H1 (cell line): ENCODE data around the gene IFT172. TPM values are rescaled to one million over a fixed set of nuclear protein-coding genes. Genes with fewer than 3 reads are reported as not detected.

Source experiments
- CHD7 ChIP-seq: fragments of 300-600 bp; sonication (generic); IDR thresholded peaks from 2 replicates; pipeline ENCODE4 v1.7.1; 2012; ENCODE audit warnings: low read length, moderate library complexity, mild to moderate bottlenecking, inconsistent platforms; ENCODE audit not compliant: insufficient replicate concordance
- EGR1 ChIP-seq: IDR thresholded peaks from 2 replicates; pipeline ENCODE4 v1.6.1; 2011; ENCODE audit warnings: low read depth, low read length, borderline replicate concordance
- KDM1A ChIP-seq: fragments of 200-600, 300-600 bp; sonication (generic); IDR thresholded peaks from 2 replicates; pipeline ENCODE4 v1.7.1; 2016; ENCODE audit warnings: mild to moderate bottlenecking, low read length, borderline replicate concordance
- PHF8 ChIP-seq: fragments of 200-600 bp; sonication (generic); conservative IDR thresholded peaks from 2 replicates; pipeline ENCODE4 v1.7.1; 2012; ENCODE audit warnings: low read depth, mild to moderate bottlenecking, inconsistent platforms, low read length, moderate library complexity
- SAP30 ChIP-seq: fragments of 300-600 bp; sonication (generic); IDR thresholded peaks from 2 replicates; pipeline ENCODE4 v1.7.1; 2012; ENCODE audit warnings: low read length, moderate library complexity, mild to moderate bottlenecking, inconsistent platforms; ENCODE audit not compliant: insufficient read depth, insufficient replicate concordance
- SUZ12 ChIP-seq: fragments of 200-600 bp; sonication (generic); IDR thresholded peaks from 2 replicates; pipeline ENCODE4 v1.6.1; 2012; ENCODE audit warnings: mild to moderate bottlenecking, inconsistent platforms, low read length, moderate library complexity, mixed read lengths
- polyA plus RNA-seq, 7 experiments: library from polyadenylated mRNA; depleted of rRNA in 3 of 7; stranded (reverse) in 5 of 7; unstranded in 2 of 7; fragments of >200 nt in 5 of 7; fragments of 200-250 nt in 2 of 7; gene quantifications; 1 replicate in 5 of 7; 2 replicates in 1 of 7; 4 replicates in 1 of 7; pipeline versions ENCODE4 v1.2.1 to v1.2.3, GENCODE V29; 2011 to 2013; ENCODE audit warnings: missing spikeins in 2 of 7, mixed read lengths in 2 of 7
- total RNA-seq: library from RNA; stranded (reverse); fragmentation: NEBNext Ultra II Directional; extraction: Animal tissue kit (Norgen Biotek cat#: 25700); gene quantifications from 2 replicates; pipeline ENCODE4 v1.2.1, GENCODE V29; 2021

Gene IFT172
- total and polyA plus RNA-seq, 2 of the 8 experiments (the other 6 are each of a cell fraction or from before 2014, with no cell fraction given), result 13.5 to 14.0 TPM

- TF ChIP-seq CHD7 (no peak), KDM1A (no peak), SAP30 (no peak), PHF8 (no peak), SUZ12 (no peak), EGR1 (no peak)
- TF ChIP-seq, all 59 proteins: peak for 0
Measured at GRCh38 chr2:27431395-27431794, 58.1 kb downstream of the IFT172 start (continued).
